Measurements from ENCODE around the gene GNGT1.
A peak's percentile ranks its signal among the peaks of the same experiment; 100 is the strongest.
"Not testable (repeated sequence)": the region's sequence is repeated elsewhere in the genome, so short reads cannot be mapped to it uniquely, and the experiment has no call there.

GNGT1 gene

GRCh38 chr7:93902777-93903423 lies 3.5 kb upstream of the GNGT1 start:
- peak in 1 of 2 experiments; percentile 2 for DNase-seq (ENCODE audit: low read depth in 1 of 2, low spot score in 1 of 2)
- TF ChIP-seq POLR2AphosphoS5 (IDR thresholded peaks at IDR 0.05; ENCODE audit: low read depth) (no peak), CTCF (IDR thresholded peaks at IDR 0.05; ENCODE audit: insufficient read depth, low read length) (peak; percentile 72), SPI1 (IDR thresholded peaks at IDR 0.05; ENCODE audit: borderline replicate concordance, low read depth) (no peak), REST (IDR thresholded peaks at IDR 0.05; ENCODE audit: insufficient replicate concordance, low read depth) (no peak), GABPA (IDR thresholded peaks at IDR 0.05; ENCODE audit: low read depth) (no peak)
- no peak overlapping the region for H3K4me3 ChIP-seq (replicated peaks; ENCODE audit: insufficient read depth, low read length)
- no peak overlapping the region for H3K27ac ChIP-seq (replicated peaks)
- no peaks in the 10 kb centered on the region for H3K27me3 ChIP-seq (ENCODE audit: insufficient read depth, poor library complexity, severe bottlenecking)

GRCh38 chr7:93910076-93910994 lies 4.0 kb downstream of the GNGT1 start:
- H3K27me3 ChIP-seq (ENCODE audit: insufficient read depth, poor library complexity, severe bottlenecking): no peaks in the 10 kb centered on the region
- H3K4me3 ChIP-seq (replicated peaks; ENCODE audit: insufficient read depth, low read length): no peak overlapping the region
- H3K27ac ChIP-seq (replicated peaks): no peak overlapping the region
- DNase-seq (ENCODE audit: low read depth in 1 of 2, low spot score in 1 of 2): no peak
- TF ChIP-seq REST (IDR thresholded peaks at IDR 0.05; ENCODE audit: insufficient replicate concordance, low read depth) (no peak), POLR2AphosphoS5 (IDR thresholded peaks at IDR 0.05; ENCODE audit: low read depth) (no peak), GABPA (IDR thresholded peaks at IDR 0.05; ENCODE audit: low read depth) (no peak)

- H3K27me3 ChIP-seq (ENCODE audit: insufficient read depth, poor library complexity, severe bottlenecking); H3K4me3 ChIP-seq (replicated peaks; ENCODE audit: insufficient read depth, low read length); H3K27ac ChIP-seq (replicated peaks); DNase-seq (ENCODE audit: low read depth in 1 of 2, low spot score in 1 of 2): not testable (repeated sequence)
Observed at GRCh38 chr7:93911242-93911641, 4.9 kb downstream of the GNGT1 start.

GRCh38 chr7:93911661-93912060 lies 5.3 kb downstream of the GNGT1 start:
- not testable (repeated sequence) for H3K4me3 ChIP-seq (replicated peaks; ENCODE audit: insufficient read depth, low read length); DNase-seq (ENCODE audit: low read depth in 1 of 2, low spot score in 1 of 2); H3K27ac ChIP-seq (replicated peaks); H3K27me3 ChIP-seq (ENCODE audit: insufficient read depth, poor library complexity, severe bottlenecking)

- Histone ChIP-seq H3K27me3 (ENCODE audit: insufficient read depth, poor library complexity, severe bottlenecking) (no peaks in the 10 kb centered on the region), H3K27ac (replicated peaks) (no peak overlapping the region), H3K4me3 (replicated peaks; ENCODE audit: insufficient read depth, low read length) (no peak overlapping the region)
- no peak for TF ChIP-seq SPI1 (IDR thresholded peaks at IDR 0.05; ENCODE audit: borderline replicate concordance, low read depth)
- TF ChIP-seq GABPA (IDR thresholded peaks at IDR 0.05; ENCODE audit: low read depth): no peak
- TF ChIP-seq POLR2AphosphoS5 (IDR thresholded peaks at IDR 0.05; ENCODE audit: low read depth): no peak
- no peak for TF ChIP-seq REST (IDR thresholded peaks at IDR 0.05; ENCODE audit: insufficient replicate concordance, low read depth)
- no peak for TF ChIP-seq CTCF (IDR thresholded peaks at IDR 0.05; ENCODE audit: insufficient read depth, low read length)
- DNase-seq (ENCODE audit: low read depth in 1 of 2, low spot score in 1 of 2): no peak
Observed at GRCh38 chr7:93913197-93913596, 6.8 kb downstream of the GNGT1 start.
